ENCODE measurements around the gene SDC3. TPM values are rescaled to one million over a fixed set of nuclear protein-coding genes. Genes with fewer than 3 reads are reported as not detected.

SDC3 gene
- total RNA-seq, 1 experiment from 2014 or later: 32.3 TPM

- TF ChIP-seq ZNF532 (CRISPR knock-in tag; IDR thresholded peaks at IDR 0.05; ENCODE audit: borderline replicate concordance) (no peak), NFE2L1 (CRISPR knock-in tag; IDR thresholded peaks at IDR 0.05) (no peak), ZBTB21 (CRISPR knock-in tag; IDR thresholded peaks at IDR 0.05; ENCODE audit: borderline replicate concordance) (no peak), KAT7 (CRISPR knock-in tag; IDR thresholded peaks at IDR 0.05; ENCODE audit: borderline replicate concordance) (no peak), ELF4 (CRISPR knock-in tag; IDR thresholded peaks at IDR 0.05; ENCODE audit: low read depth) (no peak), NR2C2 (CRISPR knock-in tag; IDR thresholded peaks at IDR 0.05) (no peak), ZNF263 (CRISPR knock-in tag; IDR thresholded peaks at IDR 0.05; ENCODE audit: low read depth) (no peak), ZSCAN18 (CRISPR knock-in tag; IDR thresholded peaks at IDR 0.05) (no peak)
Observed at GRCh38 chr1:30845237-30845903, 63.2 kb downstream of the SDC3 start (continued).

GRCh38 chr1:30844631-30845030 is 63.9 kb downstream of the SDC3 start:
- peak; percentile 29 for ATAC-seq
- Mint-ChIP-seq H3K4me1 (peaks cover 56% of the 10 kb centered on the region), H3K36me3 (no peaks in the 10 kb centered on the region), H3K27ac (peak overlapping the region; percentile 7; the same call in 1 of the 2 replicates), H3K4me3 (no peak overlapping the region), H3K9me3 (peaks cover under 1% of the 10 kb centered on the region), H3K27me3 (ENCODE audit: low read depth) (peaks cover 8% of the 10 kb centered on the region)
- no peak for DNase-seq (ENCODE audit: low spot score)
- ChIA-PET CTCF (interaction anchor here (1.4 kb wide), 1 partner anchor 9 kb away, joined by 3 read pairs; no protein-coding TSS in a partner anchor), POLR2A (no interaction called here)
- TF ChIP-seq, protein P1, sequence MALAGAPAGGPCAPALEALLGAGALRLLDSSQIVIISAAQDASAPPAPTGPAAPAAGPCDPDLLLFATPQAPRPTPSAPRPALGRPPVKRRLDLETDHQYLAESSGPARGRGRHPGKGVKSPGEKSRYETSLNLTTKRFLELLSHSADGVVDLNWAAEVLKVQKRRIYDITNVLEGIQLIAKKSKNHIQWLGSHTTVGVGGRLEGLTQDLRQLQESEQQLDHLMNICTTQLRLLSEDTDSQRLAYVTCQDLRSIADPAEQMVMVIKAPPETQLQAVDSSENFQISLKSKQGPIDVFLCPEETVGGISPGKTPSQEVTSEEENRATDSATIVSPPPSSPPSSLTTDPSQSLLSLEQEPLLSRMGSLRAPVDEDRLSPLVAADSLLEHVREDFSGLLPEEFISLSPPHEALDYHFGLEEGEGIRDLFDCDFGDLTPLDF (CRISPR knock-in tag; IDR thresholded peaks at IDR 0.05): no peak
- TF ChIP-seq, protein P2, sequence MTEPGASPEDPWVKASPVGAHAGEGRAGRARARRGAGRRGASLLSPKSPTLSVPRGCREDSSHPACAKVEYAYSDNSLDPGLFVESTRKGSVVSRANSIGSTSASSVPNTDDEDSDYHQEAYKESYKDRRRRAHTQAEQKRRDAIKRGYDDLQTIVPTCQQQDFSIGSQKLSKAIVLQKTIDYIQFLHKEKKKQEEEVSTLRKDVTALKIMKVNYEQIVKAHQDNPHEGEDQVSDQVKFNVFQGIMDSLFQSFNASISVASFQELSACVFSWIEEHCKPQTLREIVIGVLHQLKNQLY (CRISPR knock-in tag; IDR thresholded peaks at IDR 0.05): no peak
- TF ChIP-seq, protein P3, sequence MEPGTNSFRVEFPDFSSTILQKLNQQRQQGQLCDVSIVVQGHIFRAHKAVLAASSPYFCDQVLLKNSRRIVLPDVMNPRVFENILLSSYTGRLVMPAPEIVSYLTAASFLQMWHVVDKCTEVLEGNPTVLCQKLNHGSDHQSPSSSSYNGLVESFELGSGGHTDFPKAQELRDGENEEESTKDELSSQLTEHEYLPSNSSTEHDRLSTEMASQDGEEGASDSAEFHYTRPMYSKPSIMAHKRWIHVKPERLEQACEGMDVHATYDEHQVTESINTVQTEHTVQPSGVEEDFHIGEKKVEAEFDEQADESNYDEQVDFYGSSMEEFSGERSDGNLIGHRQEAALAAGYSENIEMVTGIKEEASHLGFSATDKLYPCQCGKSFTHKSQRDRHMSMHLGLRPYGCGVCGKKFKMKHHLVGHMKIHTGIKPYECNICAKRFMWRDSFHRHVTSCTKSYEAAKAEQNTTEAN (CRISPR knock-in tag; IDR thresholded peaks at IDR 0.05): no peak
- TF ChIP-seq ZNF121 (CRISPR knock-in tag; IDR thresholded peaks at IDR 0.05) (no peak), TEAD4 (CRISPR knock-in tag; IDR thresholded peaks at IDR 0.05) (no peak), NR3C1 (CRISPR knock-in tag; conservative IDR thresholded peaks at IDR 0.05; ENCODE audit: low read depth) (no peak), GRHL2 (CRISPR knock-in tag; IDR thresholded peaks at IDR 0.05; ENCODE audit: insufficient replicate concordance, severe bottlenecking) (no peak), CREM (CRISPR knock-in tag; IDR thresholded peaks at IDR 0.05) (no peak), ZNF396 (CRISPR knock-in tag; IDR thresholded peaks at IDR 0.05; ENCODE audit: borderline replicate concordance) (no peak), CREB1 (CRISPR knock-in tag; IDR thresholded peaks at IDR 0.05) (no peak)

Measured in WTC11 (cell line).